ENCODE measurements around the gene RIMS4.

RIMS4 gene

GRCh38 chr20:44747166-44748004 lies 63.0 kb downstream of the RIMS4 start:
- H3K27ac ChIP-seq = peak overlapping the region; percentile 27
- peak; percentile 93 for DNase-seq (ENCODE audit: low spot score)
- TF ChIP-seq CTCF (conservative IDR thresholded peaks at IDR 0.05; ENCODE audit: low read depth) = peak; percentile 89
- ChIA-PET POLR2A (ENCODE audit: low non-redundant PET) (no interaction called here), CTCF (interaction anchor here (0.6 to 5.3 kb wide), 23 partner anchors 10 to 511 kb away, joined by 3 to 39 read pairs (median 3); no protein-coding TSS in a partner anchor)

GRCh38 chr20:44746367-44747165 lies 63.8 kb downstream of the RIMS4 start:
- DNase-seq (ENCODE audit: low spot score) = no peak
- POLR2A ChIA-PET (ENCODE audit: low non-redundant PET) = no interaction called here
- no peak for TF ChIP-seq CTCF (conservative IDR thresholded peaks at IDR 0.05; ENCODE audit: low read depth)
- H3K27ac ChIP-seq = peak overlapping the region; percentile 27
- CTCF ChIA-PET = interaction anchor here (0.6 to 5.3 kb wide), 13 partner anchors 10 to 510 kb away, joined by 3 to 39 read pairs (median 4); no protein-coding TSS in a partner anchor

- CTCF ChIA-PET = interaction anchor here (0.6 to 5.3 kb wide), 3 partner anchors 54 to 184 kb away, joined by 3 to 39 read pairs (median 3); no protein-coding TSS in a partner anchor
- TF ChIP-seq CTCF (conservative IDR thresholded peaks at IDR 0.05; ENCODE audit: low read depth) = no peak
- POLR2A ChIA-PET (ENCODE audit: low non-redundant PET) = no interaction called here
- DNase-seq (ENCODE audit: low spot score) = no peak
- H3K27ac ChIP-seq = peak within 1 kb of the TSS; percentile 27; the same call in 1 of the 2 replicates
Observed at GRCh38 chr20:44745598-44746366, 64.6 kb downstream of the RIMS4 start, which contains the start of gene KCNK15. Gene KCNK15 (plus strand): TSS chr20:44745865. CDS start chr20:44745911, 46 bp downstream.

GRCh38 chr20:44745122-44745597 lies 65.2 kb downstream of the RIMS4 start:
- ChIA-PET CTCF (interaction anchor here (1.0 to 7.1 kb wide), 2 partner anchors 61 to 183 kb away, joined by 3 to 39 read pairs; no protein-coding TSS in a partner anchor), POLR2A (ENCODE audit: low non-redundant PET) (no interaction called here)
- DNase-seq (ENCODE audit: low spot score) = no peak
- no peak for TF ChIP-seq CTCF (conservative IDR thresholded peaks at IDR 0.05; ENCODE audit: low read depth)
- H3K27ac ChIP-seq = no peak overlapping the region

- no peak overlapping the region for H3K27ac ChIP-seq
- POLR2A ChIA-PET (ENCODE audit: low non-redundant PET) = no interaction called here
- CTCF ChIA-PET = interaction anchor here (7.1 kb wide), 1 partner anchor 60 kb away, joined by 39 read pairs; no protein-coding TSS in a partner anchor
Observed at GRCh38 chr20:44743916-44744655, 66.3 kb downstream of the RIMS4 start.

More at GRCh38 chr20:44743916-44744655, 66.3 kb downstream of the RIMS4 start:
- no peak for TF ChIP-seq CTCF (conservative IDR thresholded peaks at IDR 0.05; ENCODE audit: low read depth)
- DNase-seq (ENCODE audit: low spot score) = no peak

Measured in RWPE1 (cell line).